ENCODE measurements around the gene SDK2. TPM values are rescaled to one million over a fixed set of nuclear protein-coding genes. Genes with fewer than 3 reads are reported as not detected.

SDK2 gene
- total and polyA plus RNA-seq, 8 donors: 0.04 to 0.31 (median 0.17) TPM

DNA sequence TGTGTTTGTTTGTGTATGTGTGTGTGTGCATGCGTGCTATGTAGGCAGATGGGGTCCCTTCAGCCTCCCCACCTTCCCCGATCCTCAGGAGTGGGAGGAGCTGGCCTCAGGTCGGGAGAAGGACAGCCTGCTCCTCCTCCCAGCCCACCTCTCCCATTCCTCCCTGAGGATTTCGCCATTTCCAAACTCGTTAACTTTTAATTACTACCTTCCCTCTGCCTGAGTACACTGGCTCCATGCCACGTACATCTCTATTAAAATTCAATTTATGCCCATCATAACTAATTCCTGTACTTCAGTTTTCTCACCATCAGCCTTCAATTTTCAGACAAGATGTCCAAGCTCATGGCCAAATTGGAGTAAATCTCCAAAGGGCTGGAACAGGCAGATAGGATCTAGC, 148.6 kb downstream of the SDK2 start:
- TF ChIP-seq CTCF (IDR thresholded peaks at IDR 0.05): no peak
- ATAC-seq (no peak), FAIRE-seq (no peak)

DNA sequence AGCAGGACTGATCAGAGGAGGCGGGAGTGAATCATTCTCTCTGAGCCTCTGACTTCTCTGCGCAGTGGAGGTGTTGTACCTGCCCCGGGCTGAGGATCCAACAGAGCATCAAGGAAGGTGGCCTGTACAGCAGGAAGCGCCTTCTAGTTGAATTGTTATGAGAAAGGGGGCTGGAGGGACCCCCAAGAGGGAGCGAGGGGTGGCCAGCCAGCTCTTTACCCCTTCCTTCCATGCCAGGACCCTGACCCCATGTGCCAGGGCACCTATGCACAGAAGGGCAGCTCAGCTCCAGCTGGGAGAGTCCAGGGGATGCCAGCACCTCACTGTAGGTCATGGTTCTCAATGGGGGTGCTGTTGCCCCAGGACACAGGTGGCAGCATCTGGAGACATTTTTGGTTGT, 149.3 kb downstream of the SDK2 start:
- H3K27me3 ChIP-seq: peaks cover 0 to 5% (median 0%) of the 10 kb centered on the region in 4 donors
- H3K36me3 ChIP-seq: no peaks in the 10 kb centered on the region
- H3K27ac ChIP-seq: no peak overlapping the region
- no peak for TF ChIP-seq CTCF (IDR thresholded peaks at IDR 0.05)
- FAIRE-seq (no peak), ATAC-seq (no peak), DNase-seq (no peak)
- H3K9me3 ChIP-seq: no peaks in the 10 kb centered on the region
- no peaks in the 10 kb centered on the region for H3K4me1 ChIP-seq
- H3K4me3 ChIP-seq: no peak overlapping the region
- intact Hi-C loops (cut with DNase I): no loop called here
- 55 to 71% methylated on average over 5 of the region's 5 CpGs for WGBS, 2 donors

More for the DNA sequence above, 148.6 kb downstream of the SDK2 start:
- Histone ChIP-seq H3K27me3 (peaks cover 0 to 5% (median 0%) of the 10 kb centered on the region in 4 donors), H3K27ac (no peak overlapping the region), H3K9me3 (no peaks in the 10 kb centered on the region), H3K4me1 (no peaks in the 10 kb centered on the region), H3K4me3 (no peak overlapping the region), H3K36me3 (no peaks in the 10 kb centered on the region)
- 22 to 47% methylated on average over 5 to 6 of the region's 6 CpGs for WGBS, 2 donors
- intact Hi-C loops (cut with DNase I): no loop called here
- no peak for DNase-seq

- no peak for TF ChIP-seq CTCF (IDR thresholded peaks at IDR 0.05)
These were observed 150.0 kb downstream of the SDK2 start for GRCh38 chr17:73493956-73494926.

DNA sequence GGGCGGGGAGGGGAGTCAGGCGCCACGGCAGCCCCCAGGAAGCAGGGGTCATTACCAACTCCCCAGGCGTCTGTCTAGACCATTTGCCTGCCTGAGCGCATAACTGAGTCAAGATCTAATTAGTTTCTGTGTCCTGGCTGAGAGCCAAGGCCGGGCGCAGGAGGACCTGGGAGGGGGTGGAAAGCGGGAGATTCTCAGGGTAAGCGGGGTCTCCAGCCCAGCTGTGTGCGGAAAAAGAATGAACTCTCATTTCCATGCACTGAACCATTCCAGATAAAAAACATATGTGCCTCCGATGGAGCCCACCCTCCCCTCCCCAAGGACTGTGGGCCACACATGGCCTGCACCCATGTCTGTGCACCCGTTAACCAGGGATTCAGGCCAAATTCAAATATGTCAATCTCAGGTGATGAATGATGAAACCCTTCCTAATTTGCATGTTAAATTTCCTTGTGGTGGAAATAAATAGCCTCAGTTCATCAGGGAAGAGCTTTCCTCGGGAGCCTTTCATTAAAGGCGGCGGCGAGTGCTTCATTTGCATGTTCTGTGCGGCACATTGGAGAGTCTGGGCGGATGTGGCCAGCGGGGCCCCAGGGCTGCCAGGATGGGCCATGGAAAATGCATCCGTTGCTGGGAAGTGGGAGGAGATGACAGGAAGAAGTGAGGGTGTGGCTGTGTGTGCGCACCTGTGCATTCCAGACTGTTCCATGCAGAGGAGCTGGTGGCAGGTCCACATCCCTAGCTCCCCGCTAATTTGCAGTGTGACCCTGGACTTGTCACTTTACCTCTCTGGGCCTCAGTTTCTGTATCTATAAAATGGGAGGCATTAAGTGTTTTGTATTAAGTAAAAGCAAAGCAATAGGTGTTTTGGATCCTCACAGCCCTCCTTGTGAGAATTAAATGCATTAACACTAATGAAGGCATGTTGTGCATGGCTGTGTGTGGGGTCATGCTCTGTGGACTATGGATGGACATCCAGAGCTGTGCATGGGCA, 151.1 kb downstream of the SDK2 start:
- ATAC-seq: no peak
- peaks cover 0 to 5% (median 0%) of the 10 kb centered on the region in 4 donors for H3K27me3 ChIP-seq
- no peak for TF ChIP-seq CTCF (IDR thresholded peaks at IDR 0.05)
- FAIRE-seq: no peak
- no peak overlapping the region for H3K27ac ChIP-seq
- no peak overlapping the region for H3K4me3 ChIP-seq
- DNase-seq: no peak
- intact Hi-C loops (cut with DNase I): no loop called here
- H3K9me3 ChIP-seq: no peaks in the 10 kb centered on the region
- H3K36me3 ChIP-seq: no peaks in the 10 kb centered on the region
- no peaks in the 10 kb centered on the region for H3K4me1 ChIP-seq
- 15 to 19% methylated on average over 22 of the region's 22 CpGs for whole genome bisulfite sequencing, 2 donors

More at GRCh38 chr17:73493956-73494926, 150.0 kb downstream of the SDK2 start:
- H3K27ac ChIP-seq: no peak overlapping the region
- no peaks in the 10 kb centered on the region for H3K4me1 ChIP-seq
- no peaks in the 10 kb centered on the region for H3K36me3 ChIP-seq
- no peaks in the 10 kb centered on the region for H3K9me3 ChIP-seq
- no peak for FAIRE-seq
- H3K27me3 ChIP-seq: peaks cover 0 to 5% (median 0%) of the 10 kb centered on the region in 4 donors
- H3K4me3 ChIP-seq: no peak overlapping the region
- DNase-seq: no peak
- no peak for ATAC-seq
- intact Hi-C loops (cut with DNase I): no loop called here
- 34 to 39% methylated on average over 24 of the region's 24 CpGs for WGBS, 2 donors
